Activated effector memory CD4-positive, alpha-beta T cell treated with anti-CD3 and anti-CD28 coated beads, Interleukin-2, amount 50 U/mL, for 16 hours (primary cell): ENCODE results near the gene PRR18.

Experiments
- DNase-seq: peaks from one replicate; pipeline ENCODE4 v3.0.0-alpha.2; 2020

PRR18 gene

GRCh38 chr6:166274163-166274562 lies 34.0 kb downstream of the PRR18 start:
- DNase-seq, result no peak

GRCh38 chr6:166271376-166271765 lies 36.8 kb downstream of the PRR18 start:
- DNase-seq, result no peak

GRCh38 chr6:166270706-166271375 lies 37.4 kb downstream of the PRR18 start:
- DNase-seq, result no peak

GRCh38 chr6:166269301-166270039 lies 38.7 kb downstream of the PRR18 start:
- DNase-seq, result no peak

- no peak for DNase-seq
Observed at GRCh38 chr6:166268431-166268830, 39.8 kb downstream of the PRR18 start.

GRCh38 chr6:166267526-166267925 lies 40.7 kb downstream of the PRR18 start:
- DNase-seq, result no peak

GRCh38 chr6:166266336-166266735 lies 41.9 kb downstream of the PRR18 start:
- DNase-seq, result no peak

GRCh38 chr6:166262743-166263515 lies 45.3 kb downstream of the PRR18 start:
- DNase-seq, result no peak

- DNase-seq, result peak; percentile 65
Observed at GRCh38 chr6:166259296-166259977, 48.8 kb downstream of the PRR18 start.

- peak; percentile 82 for DNase-seq
Observed at GRCh38 chr6:166258854-166259276, 49.3 kb downstream of the PRR18 start.

GRCh38 chr6:166257911-166258318 lies 50.3 kb downstream of the PRR18 start:
- peak; percentile 80 for DNase-seq
